Sigmoid colon (tissue), 7 donors: ENCODE measurements around the gene PDGFD. TPM values are rescaled to one million over a fixed set of nuclear protein-coding genes. Genes with fewer than 3 reads are reported as not detected.

ENCODE experiments used
- DNase-seq: peaks from one replicate; pipeline ENCODE4 v3.0.0-alpha.2; 2019
- H3K27ac ChIP-seq, 4 donors: fragments of 200-600 bp; sonication (generic); one replicate each; pipeline ENCODE4 v1.5.1; 2016 to 2019; ENCODE audit warnings: mild to moderate bottlenecking in 1 of 4
- H3K27me3 ChIP-seq, 3 donors: fragments of 200-600 bp; sonication (generic); one replicate each; pipeline ENCODE4 v1.5.1; 2019; ENCODE audit warnings: mild to moderate bottlenecking in 1 of 3
- H3K36me3 ChIP-seq, 4 donors: fragments of 200-600 bp; sonication (generic); one replicate each; pipeline ENCODE4 v1.5.1; 2016 to 2019
- H3K4me1 ChIP-seq, 4 donors: fragments of 200-600 bp; sonication (generic); one replicate each; pipeline ENCODE4 v1.5.1; 2017 to 2019
- H3K4me3 ChIP-seq, 4 donors: fragments of 200-600 bp; sonication (generic); one replicate each; pipeline ENCODE4 v1.5.1; 2017 to 2019; ENCODE audit warnings: mild to moderate bottlenecking in 2 of 4, moderate library complexity in 1 of 4
- H3K9me3 ChIP-seq, 4 donors: fragments of 200-600 bp in 3 of 4; sonication (generic) in 3 of 4; one replicate each; pipeline versions ENCODE4 v1.5.1 to v1.6.1; 2013 to 2019
- EP300 ChIP-seq, 4 donors: sonication (generic); formaldehyde crosslinking; IDR thresholded peaks; one replicate each; pipeline ENCODE4 v1.6.1; 2017; ENCODE audit warnings: antibody characterized with exemption in 4 of 4
- POLR2A ChIP-seq, 2 donors: fragments of 450-650 bp; IDR thresholded peaks; one replicate each; pipeline ENCODE4 v1.6.1; 2016; ENCODE audit warnings: antibody characterized with exemption in 2 of 2, mild to moderate bottlenecking in 2 of 2, moderate library complexity in 2 of 2
- POLR2AphosphoS5 ChIP-seq, 4 donors: sonication (generic); formaldehyde crosslinking; IDR thresholded peaks; one replicate each; pipeline ENCODE4 v1.6.1; 2017; ENCODE audit warnings: antibody characterized with exemption in 4 of 4
- WGBS, 2 donors: extraction: QIAGEN DNeasy Blood & Tissue Kit; methylation state at CpG; one replicate each; pipeline ENCODE4 v1.1.7; 2013; 5-methylcytosine and 5-hydroxymethylcytosine counted together
- intact Hi-C: fragments of 100-400 bp; cut with DNase I; formaldehyde crosslinking; loops from one replicate; pipeline ENCODE4 v1.15.1; 2023
- polyA plus RNA-seq, 3 donors: library from polyadenylated mRNA; stranded (reverse); fragments of 200-250 nt; gene quantifications; one replicate each; pipeline ENCODE4 v1.2.3, GENCODE V29; 2013
- total RNA-seq, 4 donors: library from RNA; depleted of rRNA; stranded (reverse); fragments of >200 nt; gene quantifications; one replicate each; pipeline ENCODE4 v1.1.0, GENCODE V29; 2016
- TF ChIP-seq, protein P1 (sequence below), 4 experiments: fragments of 450-650 bp in 3 of 4; fragments of 200-600 bp in 1 of 4; IDR thresholded peaks; one replicate each; pipeline ENCODE4 v1.5.1; 2016 to 2019; ENCODE audit warnings: antibody characterized with exemption in 4 of 4, mild to moderate bottlenecking in 3 of 4, moderate library complexity in 2 of 4
- donor health status: healthy with polysubstance abuse.
- donor health status: Bipolar disorder and iron deficiency.
- donor health status: healthy.

Gene PDGFD
- total and polyA plus RNA-seq, 7 donors: 0.69 to 11.6 (median 7.9) TPM

- Histone ChIP-seq H3K9me3 (no peaks in the 10 kb centered on the region), H3K27me3 (no peaks in the 10 kb centered on the region), H3K36me3 (no peaks in the 10 kb centered on the region), H3K4me3 (no peak overlapping the region), H3K27ac (no peak overlapping the region), H3K4me1 (peaks cover 0 to 8% (median 0%) of the 10 kb centered on the region in 4 donors)
- intact Hi-C loops: no loop called here
- TF ChIP-seq EP300 (IDR thresholded peaks at IDR 0.05) (no peak), POLR2A (IDR thresholded peaks at IDR 0.05) (no peak), POLR2AphosphoS5 (IDR thresholded peaks at IDR 0.05) (no peak)
- TF ChIP-seq, protein P1, sequence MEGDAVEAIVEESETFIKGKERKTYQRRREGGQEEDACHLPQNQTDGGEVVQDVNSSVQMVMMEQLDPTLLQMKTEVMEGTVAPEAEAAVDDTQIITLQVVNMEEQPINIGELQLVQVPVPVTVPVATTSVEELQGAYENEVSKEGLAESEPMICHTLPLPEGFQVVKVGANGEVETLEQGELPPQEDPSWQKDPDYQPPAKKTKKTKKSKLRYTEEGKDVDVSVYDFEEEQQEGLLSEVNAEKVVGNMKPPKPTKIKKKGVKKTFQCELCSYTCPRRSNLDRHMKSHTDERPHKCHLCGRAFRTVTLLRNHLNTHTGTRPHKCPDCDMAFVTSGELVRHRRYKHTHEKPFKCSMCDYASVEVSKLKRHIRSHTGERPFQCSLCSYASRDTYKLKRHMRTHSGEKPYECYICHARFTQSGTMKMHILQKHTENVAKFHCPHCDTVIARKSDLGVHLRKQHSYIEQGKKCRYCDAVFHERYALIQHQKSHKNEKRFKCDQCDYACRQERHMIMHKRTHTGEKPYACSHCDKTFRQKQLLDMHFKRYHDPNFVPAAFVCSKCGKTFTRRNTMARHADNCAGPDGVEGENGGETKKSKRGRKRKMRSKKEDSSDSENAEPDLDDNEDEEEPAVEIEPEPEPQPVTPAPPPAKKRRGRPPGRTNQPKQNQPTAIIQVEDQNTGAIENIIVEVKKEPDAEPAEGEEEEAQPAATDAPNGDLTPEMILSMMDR (IDR thresholded peaks at IDR 0.05): no peak
- DNase-seq: no peak
These were observed 68.2 kb downstream of the PDGFD start for GRCh38 chr11:104095791-104096190.

DNA sequence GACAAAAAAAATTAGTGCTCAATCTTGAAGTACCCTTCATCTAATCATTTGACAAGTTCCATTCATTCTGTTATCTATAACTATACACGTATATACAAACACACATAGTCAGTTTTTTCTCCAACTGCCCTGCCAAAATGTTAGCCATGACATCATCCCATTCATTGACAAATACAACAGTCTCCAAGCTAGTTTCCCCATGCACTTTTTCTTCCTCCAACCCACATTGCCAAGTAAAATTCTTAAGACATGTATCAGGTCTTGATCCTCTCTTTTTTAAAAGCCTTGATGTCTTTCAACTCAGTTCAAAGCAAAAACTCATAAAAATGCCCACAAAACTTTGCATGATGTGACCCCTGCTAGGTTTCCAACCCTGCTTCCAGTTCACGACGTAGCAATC is 69.4 kb downstream of the PDGFD start:
- H3K27me3 ChIP-seq: no peaks in the 10 kb centered on the region
- H3K27ac ChIP-seq: no peak overlapping the region
- 89 to 93% methylated on average over 3 of the region's 3 CpGs for WGBS, 2 donors
- H3K9me3 ChIP-seq: no peaks in the 10 kb centered on the region
- TF ChIP-seq, protein P1 (IDR thresholded peaks at IDR 0.05): no peak
- TF ChIP-seq EP300 (IDR thresholded peaks at IDR 0.05): no peak
- no peak for TF ChIP-seq POLR2A (IDR thresholded peaks at IDR 0.05)
- TF ChIP-seq POLR2AphosphoS5 (IDR thresholded peaks at IDR 0.05): no peak
- intact Hi-C loops: no loop called here
- no peaks in the 10 kb centered on the region for H3K36me3 ChIP-seq
- H3K4me3 ChIP-seq: no peak overlapping the region
- DNase-seq: no peak
- H3K4me1 ChIP-seq: peaks cover 0 to 8% (median 0%) of the 10 kb centered on the region in 4 donors

DNA sequence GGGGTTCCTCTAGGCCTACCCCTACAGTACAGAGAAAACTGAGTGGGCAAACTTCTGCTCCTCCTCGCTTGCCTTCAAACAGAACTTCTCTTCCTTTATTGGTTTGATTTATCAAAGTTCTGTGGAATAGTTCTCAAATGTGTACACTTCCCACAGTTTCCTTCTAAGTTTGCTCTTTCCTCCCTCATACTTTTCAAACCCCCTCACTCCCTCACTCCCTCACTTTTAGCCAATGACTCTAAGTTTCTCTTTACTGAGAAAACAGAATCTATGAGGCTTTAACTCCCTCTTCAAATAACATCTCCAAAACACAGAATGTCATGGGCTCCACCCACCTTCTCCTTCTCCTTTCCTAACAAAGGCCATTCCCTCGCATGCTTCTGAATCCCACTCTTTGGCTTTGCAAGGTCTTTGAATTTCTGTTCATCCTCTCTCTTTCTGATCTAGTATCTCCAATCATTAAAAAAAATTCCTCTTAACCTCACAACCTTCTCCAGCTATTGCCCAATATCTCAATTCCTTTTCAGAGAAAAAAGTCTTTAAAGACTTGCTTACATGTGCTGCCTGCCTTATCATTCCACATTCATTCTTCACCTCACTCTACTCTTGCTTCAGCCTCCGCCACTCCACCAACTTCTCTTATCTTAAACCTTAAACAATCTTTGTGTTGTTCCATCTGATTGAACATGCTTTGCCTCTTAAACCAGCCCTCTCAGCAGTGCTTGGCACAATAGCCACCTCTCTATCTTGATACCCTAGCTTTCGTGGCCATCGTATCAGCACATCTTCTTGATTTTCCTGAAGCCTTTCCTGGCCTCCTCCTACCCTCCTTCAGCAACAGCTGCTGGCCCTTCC is 70.3 kb downstream of the PDGFD start:
- H3K9me3 ChIP-seq: no peaks in the 10 kb centered on the region
- H3K4me3 ChIP-seq: no peak overlapping the region
- intact Hi-C loops: no loop called here
- H3K4me1 ChIP-seq: peaks cover 0 to 8% (median 0%) of the 10 kb centered on the region in 4 donors
- WGBS, 2 donors: 90 to 93% methylated on average over 5 of the region's 5 CpGs
- no peak overlapping the region for H3K27ac ChIP-seq
- DNase-seq: no peak
- H3K36me3 ChIP-seq: no peaks in the 10 kb centered on the region
- H3K27me3 ChIP-seq: no peaks in the 10 kb centered on the region
- TF ChIP-seq, protein P1 (IDR thresholded peaks at IDR 0.05): no peak
- TF ChIP-seq EP300 (IDR thresholded peaks at IDR 0.05): no peak
- no peak for TF ChIP-seq POLR2A (IDR thresholded peaks at IDR 0.05)
- no peak for TF ChIP-seq POLR2AphosphoS5 (IDR thresholded peaks at IDR 0.05)

GRCh38 chr11:104092744-104093143 is 71.2 kb downstream of the PDGFD start:
- peaks cover 0 to 8% (median 0%) of the 10 kb centered on the region in 4 donors for H3K4me1 ChIP-seq
- no peak overlapping the region for H3K27ac ChIP-seq
- no peak for DNase-seq
- intact Hi-C loops: no loop called here
- H3K36me3 ChIP-seq: no peaks in the 10 kb centered on the region
- WGBS, 2 donors: 77 to 86% methylated on average over 2 of the region's 2 CpGs
- no peaks in the 10 kb centered on the region for H3K27me3 ChIP-seq
- TF ChIP-seq POLR2AphosphoS5 (IDR thresholded peaks at IDR 0.05) (no peak), EP300 (IDR thresholded peaks at IDR 0.05) (no peak), POLR2A (IDR thresholded peaks at IDR 0.05) (no peak)
- TF ChIP-seq, protein P1 (IDR thresholded peaks at IDR 0.05): no peak
- H3K4me3 ChIP-seq: no peak overlapping the region
- H3K9me3 ChIP-seq: no peaks in the 10 kb centered on the region
